Measurements from ENCODE around the gene AGO3.

AGO3 gene

DNA sequence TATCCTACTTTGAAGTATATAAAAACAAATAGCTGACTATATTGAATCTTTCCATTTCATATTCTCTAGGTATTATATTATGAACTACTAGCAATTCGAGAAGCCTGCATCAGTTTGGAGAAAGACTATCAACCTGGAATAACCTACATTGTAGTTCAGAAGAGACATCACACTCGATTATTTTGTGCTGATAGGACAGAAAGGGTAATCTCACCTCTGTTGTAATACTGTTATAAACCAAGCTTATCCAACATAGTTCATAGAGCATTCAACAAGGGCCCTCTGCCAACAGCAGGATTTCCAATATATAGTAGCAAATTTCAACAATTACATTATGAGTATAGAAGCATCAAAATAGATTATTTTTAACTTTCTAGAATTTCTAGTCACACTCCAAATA, 109.3 kb downstream of the AGO3 start:
- DNase-seq (ENCODE audit: low read depth) = no peak
- no peak overlapping the region for H3K4me3 ChIP-seq (ENCODE audit: low read depth, low read length)
- TF ChIP-seq, protein P1, sequence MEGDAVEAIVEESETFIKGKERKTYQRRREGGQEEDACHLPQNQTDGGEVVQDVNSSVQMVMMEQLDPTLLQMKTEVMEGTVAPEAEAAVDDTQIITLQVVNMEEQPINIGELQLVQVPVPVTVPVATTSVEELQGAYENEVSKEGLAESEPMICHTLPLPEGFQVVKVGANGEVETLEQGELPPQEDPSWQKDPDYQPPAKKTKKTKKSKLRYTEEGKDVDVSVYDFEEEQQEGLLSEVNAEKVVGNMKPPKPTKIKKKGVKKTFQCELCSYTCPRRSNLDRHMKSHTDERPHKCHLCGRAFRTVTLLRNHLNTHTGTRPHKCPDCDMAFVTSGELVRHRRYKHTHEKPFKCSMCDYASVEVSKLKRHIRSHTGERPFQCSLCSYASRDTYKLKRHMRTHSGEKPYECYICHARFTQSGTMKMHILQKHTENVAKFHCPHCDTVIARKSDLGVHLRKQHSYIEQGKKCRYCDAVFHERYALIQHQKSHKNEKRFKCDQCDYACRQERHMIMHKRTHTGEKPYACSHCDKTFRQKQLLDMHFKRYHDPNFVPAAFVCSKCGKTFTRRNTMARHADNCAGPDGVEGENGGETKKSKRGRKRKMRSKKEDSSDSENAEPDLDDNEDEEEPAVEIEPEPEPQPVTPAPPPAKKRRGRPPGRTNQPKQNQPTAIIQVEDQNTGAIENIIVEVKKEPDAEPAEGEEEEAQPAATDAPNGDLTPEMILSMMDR (IDR thresholded peaks at IDR 0.05; ENCODE audit: control insufficient read depth, extremely low read depth, insufficient read depth) = no peak

GRCh38 chr1:36051821-36052220, 120.9 kb downstream of the AGO3 start:
- no peak for DNase-seq (ENCODE audit: low read depth)
- no peak overlapping the region for H3K4me3 ChIP-seq (ENCODE audit: low read depth, low read length)
- TF ChIP-seq, protein P1 (IDR thresholded peaks at IDR 0.05; ENCODE audit: control insufficient read depth, extremely low read depth, insufficient read depth) = no peak

DNA sequence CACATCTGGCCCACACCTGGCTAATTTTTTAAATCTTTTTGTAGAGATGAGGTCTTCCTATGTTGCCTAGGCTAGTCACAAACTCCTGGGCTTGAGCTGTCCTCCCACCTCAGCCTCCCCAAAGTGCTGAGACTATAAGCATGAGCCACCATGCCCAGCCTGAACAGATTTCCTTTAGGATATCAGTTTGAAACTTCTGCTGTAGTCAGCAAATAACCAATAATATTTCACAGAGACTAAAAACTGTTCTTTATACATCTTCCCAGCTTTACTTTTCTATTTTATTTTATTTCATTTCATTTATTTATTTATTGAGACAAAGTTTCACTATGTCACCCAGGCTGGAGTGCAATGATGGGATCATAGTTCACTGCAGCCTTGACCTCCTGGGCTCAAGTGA, 123.1 kb downstream of the AGO3 start:
- no peak overlapping the region for H3K4me3 ChIP-seq (ENCODE audit: low read depth, low read length)
- no peak for DNase-seq (ENCODE audit: low read depth)
- TF ChIP-seq, protein P1 (IDR thresholded peaks at IDR 0.05; ENCODE audit: control insufficient read depth, extremely low read depth, insufficient read depth) = no peak

GRCh38 chr1:36055706-36056105, 124.8 kb downstream of the AGO3 start:
- TF ChIP-seq, protein P1 (IDR thresholded peaks at IDR 0.05; ENCODE audit: control insufficient read depth, extremely low read depth, insufficient read depth) = no peak
- H3K4me3 ChIP-seq (ENCODE audit: low read depth, low read length) = no peak overlapping the region
- DNase-seq (ENCODE audit: low read depth) = no peak

GRCh38 chr1:36062315-36062714, 131.4 kb downstream of the AGO3 start:
- no peak for DNase-seq (ENCODE audit: low read depth)
- TF ChIP-seq, protein P1 (IDR thresholded peaks at IDR 0.05; ENCODE audit: control insufficient read depth, extremely low read depth, insufficient read depth) = no peak
- no peak overlapping the region for H3K4me3 ChIP-seq (ENCODE audit: low read depth, low read length)

DNA sequence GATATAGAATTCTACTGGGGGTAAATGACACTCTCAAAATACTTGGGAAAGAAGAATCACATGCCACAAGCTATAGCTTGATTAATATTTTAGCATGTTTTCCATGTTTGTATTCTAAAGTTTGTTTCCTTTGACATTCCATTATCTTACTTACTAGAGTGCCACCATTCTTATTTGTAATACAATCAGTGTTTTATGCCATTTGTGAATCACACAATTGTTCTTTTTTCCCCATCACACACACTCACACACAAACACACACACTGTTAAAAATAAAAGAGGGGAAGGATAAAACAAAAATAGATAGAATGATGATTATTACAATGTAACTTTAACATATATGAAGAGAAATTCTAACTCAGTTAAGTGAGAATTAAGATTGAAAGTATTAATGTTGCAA, 137.0 kb downstream of the AGO3 start:
- no peak for DNase-seq (ENCODE audit: low read depth)
- TF ChIP-seq, protein P1 (IDR thresholded peaks at IDR 0.05; ENCODE audit: control insufficient read depth, extremely low read depth, insufficient read depth) = no peak

DNA sequence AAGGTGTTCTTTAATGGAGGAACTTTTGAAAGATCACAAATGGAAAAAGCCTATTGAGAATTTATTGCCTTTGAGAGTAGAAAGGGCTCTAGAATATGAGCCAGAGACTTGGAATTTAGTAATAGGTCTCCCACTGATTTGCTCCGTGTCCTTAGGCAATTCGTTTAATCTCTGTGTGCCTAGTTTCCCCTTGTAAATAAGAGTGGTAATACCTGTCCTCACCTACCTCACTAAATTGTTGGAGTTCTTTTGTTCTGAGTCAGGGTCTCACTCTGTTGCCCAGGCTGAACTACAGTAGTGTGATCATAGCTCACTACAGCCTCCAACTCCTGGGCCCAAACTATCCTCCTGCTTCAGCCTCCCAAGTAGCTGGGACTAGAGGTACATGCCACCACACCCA, 138.0 kb downstream of the AGO3 start:
- DNase-seq (ENCODE audit: low read depth) = no peak
- TF ChIP-seq, protein P1 (IDR thresholded peaks at IDR 0.05; ENCODE audit: control insufficient read depth, extremely low read depth, insufficient read depth) = no peak
- no peak overlapping the region for H3K4me3 ChIP-seq (ENCODE audit: low read depth, low read length)

More for the DNA sequence above, 137.0 kb downstream of the AGO3 start:
- H3K4me3 ChIP-seq (ENCODE audit: low read depth, low read length) = no peak overlapping the region

Data from LNCaP clone FGC (cell line).